Pancreas (tissue), 10 donors: ENCODE measurements around the gene PLIN3. TPM values are rescaled to one million over a fixed set of nuclear protein-coding genes. Genes with fewer than 3 reads are reported as not detected.

Experiments
- ATAC-seq, 4 donors: fragments of 200-7000 bp; cut with Tn5 transposase; one replicate each; pipeline versions ENCODE4 v1.8.0 to v1.9.1; 2020; ENCODE audit warnings: mild to moderate bottlenecking in 4 of 4, moderate library complexity in 4 of 4
- DNase-seq, 6 donors: peaks; one replicate each; pipeline ENCODE4 v3.0.0-alpha.2; 2020
- FAIRE-seq: peaks from 2 replicates; lab custom pipeline; 2012; peaks lifted over from hg19 to GRCh38; lab: Jason Lieb, UNC
- H3K27ac ChIP-seq, 4 donors: fragments of 200-600 bp; sonication (generic); 1 replicate in 3 of 4; 2 replicates in 1 of 4; pipeline versions ENCODE4 v1.5.0 to v1.8.0; 2020
- H3K27me3 ChIP-seq, 4 donors: fragments of 200-600 bp; one replicate each; pipeline ENCODE4 v1.8.0; 2021
- H3K36me3 ChIP-seq, 3 donors: fragments of 200-600 bp; sonication (generic) in 1 of 3; one replicate each; pipeline versions ENCODE4 v1.5.0 to v1.8.0; 2020 to 2021
- H3K4me1 ChIP-seq, 3 donors: fragments of 200-600 bp; one replicate each; pipeline ENCODE4 v1.8.0; 2021
- H3K4me3 ChIP-seq, 4 donors: fragments of 200-600 bp; sonication (generic) in 2 of 4; one replicate each; pipeline versions ENCODE4 v1.5.0 to v1.8.0; 2020 to 2021
- H3K9me3 ChIP-seq, 4 donors: fragments of 200-600 bp; one replicate each; pipeline ENCODE4 v1.8.0; 2021
- WGBS, 2 donors: extraction: QIAGEN DNeasy Blood & Tissue Kit; methylation state at CpG; one replicate each; pipeline ENCODE4 v1.1.7; 2013; 5-methylcytosine and 5-hydroxymethylcytosine counted together
- intact Hi-C, 3 donors: fragments of 100-400 bp; cut with DNase I; formaldehyde crosslinking; loops; one replicate each; pipeline versions ENCODE4 v1.11.1 to v1.14.2; 2022
- polyA plus RNA-seq, 2 donors: library from polyadenylated mRNA; stranded (reverse); fragments of 200-250 nt; gene quantifications; one replicate each; pipeline ENCODE4 v1.2.3, GENCODE V29; 2013
- total RNA-seq, 6 donors: library from RNA; stranded (reverse); fragmentation: NEBNext Ultra II Directional in 4 of 6; extraction: Animal tissue kit (Norgen Biotek cat#: 25700) in 4 of 6; gene quantifications; one replicate each; pipeline versions ENCODE4 v1.2.1 to v1.2.4, GENCODE V29; 2021 to 2023
- TF ChIP-seq, protein P1 (sequence below), 4 donors: fragments of 200-600 bp; sonication (generic) in 3 of 4; IDR thresholded peaks; one replicate each; pipeline versions ENCODE4 v1.5.0 to v1.8.0; 2021; ENCODE audit warnings: antibody characterized with exemption in 4 of 4
- donor health status: healthy with polysubstance abuse.
- donor health status: DM: no; HTN: no; CAD: no; lungs with moderate emphysema.
- donor health status: DM: no; HTN: no; CAD: no.
- donor health status: control.
- donor health status: control.
- donor health status: Bipolar disorder and iron deficiency.
- donor health status: DM: yes; HTN: yes; CAD: no.
- donor health status: DM: no; HTN: no; CAD: no.
- donor health status: DM: no; HTN: no; CAD: no.
- donor health status: DM: yes; HTN: yes; CAD: no.

PLIN3 gene
- total and polyA plus RNA-seq, 8 donors = 9.3 to 34.2 (median 13.0) TPM

- FAIRE-seq = no peak
- ATAC-seq = peak; percentile 77 to 88 (median 85)
- Histone ChIP-seq H3K9me3 (no peaks in the 10 kb centered on the region), H3K4me3 (peak within 1 kb of the TSS; percentile 62 to 92 (median 90)), H3K36me3 (no peaks in the 10 kb centered on the region), H3K27me3 (no peaks in the 10 kb centered on the region), H3K4me1 (peaks cover 6 to 30% (median 8%) of the 10 kb centered on the region in 3 donors), H3K27ac (peak within 1 kb of the TSS; percentile 90 to 96 (median 92))
- 0 to 1% methylated on average over 23 to 52 of the region's 52 CpGs for WGBS, 2 donors
- DNase-seq = peak; percentile 67 to 87 (median 75)
- TF ChIP-seq, protein P1, sequence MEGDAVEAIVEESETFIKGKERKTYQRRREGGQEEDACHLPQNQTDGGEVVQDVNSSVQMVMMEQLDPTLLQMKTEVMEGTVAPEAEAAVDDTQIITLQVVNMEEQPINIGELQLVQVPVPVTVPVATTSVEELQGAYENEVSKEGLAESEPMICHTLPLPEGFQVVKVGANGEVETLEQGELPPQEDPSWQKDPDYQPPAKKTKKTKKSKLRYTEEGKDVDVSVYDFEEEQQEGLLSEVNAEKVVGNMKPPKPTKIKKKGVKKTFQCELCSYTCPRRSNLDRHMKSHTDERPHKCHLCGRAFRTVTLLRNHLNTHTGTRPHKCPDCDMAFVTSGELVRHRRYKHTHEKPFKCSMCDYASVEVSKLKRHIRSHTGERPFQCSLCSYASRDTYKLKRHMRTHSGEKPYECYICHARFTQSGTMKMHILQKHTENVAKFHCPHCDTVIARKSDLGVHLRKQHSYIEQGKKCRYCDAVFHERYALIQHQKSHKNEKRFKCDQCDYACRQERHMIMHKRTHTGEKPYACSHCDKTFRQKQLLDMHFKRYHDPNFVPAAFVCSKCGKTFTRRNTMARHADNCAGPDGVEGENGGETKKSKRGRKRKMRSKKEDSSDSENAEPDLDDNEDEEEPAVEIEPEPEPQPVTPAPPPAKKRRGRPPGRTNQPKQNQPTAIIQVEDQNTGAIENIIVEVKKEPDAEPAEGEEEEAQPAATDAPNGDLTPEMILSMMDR (IDR thresholded peaks at IDR 0.05) = no peak
- intact Hi-C loops = no loop called here
Observed at GRCh38 chr19:4831304-4831978, 36.0 kb downstream of the PLIN3 start, which contains the start of gene TICAM1. TSS of gene TICAM1 (minus strand) at chr19:4831712. CDS start at chr19:4818377, 13,335 bp downstream.

- Histone ChIP-seq H3K4me3 (peak overlapping the region; percentile 62 to 92 (median 90)), H3K9me3 (no peaks in the 10 kb centered on the region), H3K36me3 (no peaks in the 10 kb centered on the region), H3K4me1 (peaks cover 6 to 30% (median 8%) of the 10 kb centered on the region in 3 donors), H3K27me3 (no peaks in the 10 kb centered on the region), H3K27ac (peak overlapping the region; percentile 90 to 96 (median 92))
- peak; percentile 6 to 34 (median 10) for ATAC-seq
- intact Hi-C loops = no loop called here
- DNase-seq = peak in 1 of 6 donors; percentile 56
- WGBS, 2 donors = 41 to 59% methylated on average over 6 of the region's 6 CpGs
- no peak for FAIRE-seq
- TF ChIP-seq, protein P1 (IDR thresholded peaks at IDR 0.05) = no peak
Observed at GRCh38 chr19:4830768-4831265, 36.6 kb downstream of the PLIN3 start.

DNA sequence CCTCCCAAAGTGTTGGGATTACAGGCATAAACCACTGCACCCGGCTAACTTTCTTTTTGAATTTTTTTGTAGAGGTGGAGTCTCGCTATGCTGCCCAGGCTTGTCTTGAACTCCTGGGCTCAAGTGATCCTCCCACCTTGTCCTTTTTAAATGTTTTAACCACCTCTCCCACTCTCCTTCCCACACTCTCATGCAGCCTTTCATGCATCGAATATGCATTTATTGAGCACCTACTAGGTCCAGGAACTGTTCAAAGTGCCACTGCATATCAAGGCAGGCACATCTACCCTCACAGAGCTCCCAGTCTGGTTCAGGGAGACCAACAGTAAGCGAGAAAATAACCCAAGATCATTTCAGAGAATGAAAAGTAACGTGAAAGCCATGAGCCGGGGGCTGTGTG is 37.1 kb downstream of the PLIN3 start:
- FAIRE-seq (no peak), DNase-seq (no peak)

GRCh38 chr19:4829001-4829712 is 38.3 kb downstream of the PLIN3 start:
- Histone ChIP-seq H3K9me3 (no peaks in the 10 kb centered on the region), H3K4me3 (peak overlapping the region in 1 of 4 donors; percentile 92), H3K36me3 (no peaks in the 10 kb centered on the region), H3K4me1 (peaks cover 6 to 30% (median 8%) of the 10 kb centered on the region in 3 donors), H3K27me3 (no peaks in the 10 kb centered on the region), H3K27ac (peak overlapping the region; percentile 4 to 96 (median 64))
- FAIRE-seq (no peak), DNase-seq (peak in 5 of 6 donors; percentile 44 to 69 (median 49)), ATAC-seq (peak; percentile 18 to 72 (median 58))
- TF ChIP-seq, protein P1 (IDR thresholded peaks at IDR 0.05) = no peak
- intact Hi-C loops = no loop called here
- WGBS, 2 donors = 21 to 28% methylated on average over 16 of the region's 16 CpGs

More for the DNA sequence above, 37.1 kb downstream of the PLIN3 start:
- H3K4me3 ChIP-seq = peak overlapping the region in 2 of 4 donors; percentile 90 to 92
- no peaks in the 10 kb centered on the region for H3K27me3 ChIP-seq
- H3K4me1 ChIP-seq = peaks cover 6 to 30% (median 8%) of the 10 kb centered on the region in 3 donors
- no peaks in the 10 kb centered on the region for H3K36me3 ChIP-seq
- no peaks in the 10 kb centered on the region for H3K9me3 ChIP-seq
- ATAC-seq = no peak
- 88 to 92% methylated on average over 6 of the region's 6 CpGs for WGBS, 2 donors
- peak overlapping the region; percentile 10 to 96 (median 92) for H3K27ac ChIP-seq
- TF ChIP-seq, protein P1 (IDR thresholded peaks at IDR 0.05) = no peak
- intact Hi-C loops = no loop called here
